SU-DHL-6 (cell line): Measurements from ENCODE around the gene TSPAN32.

Experiments
- CTCF ChIP-seq: fragments of 200-600 bp; sonication (generic); IDR thresholded peaks from one replicate; pipeline ENCODE4 v1.5.1; 2017; ENCODE audit warnings: antibody characterized with exemption, mild to moderate bottlenecking, low read length, moderate library complexity; ENCODE audit not compliant: insufficient read depth, poor library complexity, severe bottlenecking
- EZH2phosphoT487 ChIP-seq: fragments of 200-600 bp; sonication (generic), shearing (Covaris generic); conservative IDR thresholded peaks from 2 replicates; pipeline ENCODE4 v1.6.1; 2018; ENCODE audit warnings: mild to moderate bottlenecking, antibody characterized with exemption, low read length, moderate library complexity, mixed read lengths

- TF ChIP-seq CTCF, result no peak
- no peak for TF ChIP-seq EZH2phosphoT487
Measured at GRCh38 chr11:2273771-2274170, 28.0 kb upstream of the TSPAN32 start.
